HG03342 (cell line): Measurements from ENCODE around the gene ANO8.

Source experiments
- ATAC-seq: cut with Tn5 transposase; IDR thresholded peaks from one replicate; pipeline ENCODE4 v1.9.1; 2021; ENCODE audit warnings: mild to moderate bottlenecking, moderate library complexity; ENCODE audit not compliant: unreplicated experiment

Gene ANO8

GRCh38 chr19:17328517-17329365 is 5.9 kb downstream of the ANO8 start:
- ATAC-seq: no peak

- ATAC-seq: no peak
These were observed 6.8 kb downstream of the ANO8 start for GRCh38 chr19:17327654-17328516.

GRCh38 chr19:17327068-17327653 is 7.5 kb downstream of the ANO8 start:
- ATAC-seq: no peak

GRCh38 chr19:17326595-17326966 is 8.1 kb downstream of the ANO8 start:
- ATAC-seq: no peak

- ATAC-seq: no peak
These were observed 8.6 kb downstream of the ANO8 start for GRCh38 chr19:17325881-17326594.

- no peak for ATAC-seq
These were observed 9.5 kb downstream of the ANO8 start for GRCh38 chr19:17325133-17325532.

GRCh38 chr19:17324357-17325114 is 10.1 kb downstream of the ANO8 start:
- ATAC-seq: no peak

GRCh38 chr19:17323964-17324332 is 10.7 kb downstream of the ANO8 start:
- no peak for ATAC-seq

GRCh38 chr19:17323300-17323963 is 11.2 kb downstream of the ANO8 start:
- no peak for ATAC-seq

- no peak for ATAC-seq
These were observed 11.8 kb downstream of the ANO8 start for GRCh38 chr19:17322854-17323253.

- no peak for ATAC-seq
These were observed 12.8 kb downstream of the ANO8 start for GRCh38 chr19:17321655-17322489.

GRCh38 chr19:17320435-17320834 is 14.2 kb downstream of the ANO8 start:
- no peak for ATAC-seq

GRCh38 chr19:17319473-17320238 is 15.0 kb downstream of the ANO8 start:
- ATAC-seq: no peak

GRCh38 chr19:17318966-17319365 is 15.7 kb downstream of the ANO8 start:
- ATAC-seq: no peak

- no peak for ATAC-seq
These were observed 20.6 kb downstream of the ANO8 start for GRCh38 chr19:17314007-17314593.

GRCh38 chr19:17312189-17313113 is 22.2 kb downstream of the ANO8 start:
- no peak for ATAC-seq
